GM23338 (cell line): ENCODE results near the gene TEFM.

ENCODE experiments used
- EZH2 ChIP-seq: fragments of 200-600 bp; sonication (generic); IDR thresholded peaks from one replicate; pipeline ENCODE4 v1.8.0; 2017; ENCODE audit warnings: antibody characterized with exemption, mild to moderate bottlenecking, low read depth; ENCODE audit not compliant: unreplicated experiment
- POLR2AphosphoS5 ChIP-seq: IDR thresholded peaks from 2 replicates; pipeline ENCODE4 v1.6.1; 2016; ENCODE audit warnings: antibody characterized with exemption, low read depth
- ZNF331 ChIP-seq: fragments of 250-450 bp; sonication (Bioruptor Pico); IDR thresholded peaks from 2 replicates; pipeline ENCODE4 v1.5.0; 2020; ENCODE audit warnings: low read depth, mild to moderate bottlenecking, moderate library complexity
- TF ChIP-seq, protein P1 (sequence below), 2 experiments: fragments of 200-600 bp in 1 of 2; sonication (generic) in 1 of 2; conservative IDR thresholded peaks; 2 replicates each; pipeline versions ENCODE4 v1.5.1 to v1.6.1; 2016 to 2017; ENCODE audit warnings: antibody characterized with exemption in 2 of 2, low read depth in 2 of 2, mild to moderate bottlenecking in 2 of 2, moderate library complexity in 1 of 2

DNA sequence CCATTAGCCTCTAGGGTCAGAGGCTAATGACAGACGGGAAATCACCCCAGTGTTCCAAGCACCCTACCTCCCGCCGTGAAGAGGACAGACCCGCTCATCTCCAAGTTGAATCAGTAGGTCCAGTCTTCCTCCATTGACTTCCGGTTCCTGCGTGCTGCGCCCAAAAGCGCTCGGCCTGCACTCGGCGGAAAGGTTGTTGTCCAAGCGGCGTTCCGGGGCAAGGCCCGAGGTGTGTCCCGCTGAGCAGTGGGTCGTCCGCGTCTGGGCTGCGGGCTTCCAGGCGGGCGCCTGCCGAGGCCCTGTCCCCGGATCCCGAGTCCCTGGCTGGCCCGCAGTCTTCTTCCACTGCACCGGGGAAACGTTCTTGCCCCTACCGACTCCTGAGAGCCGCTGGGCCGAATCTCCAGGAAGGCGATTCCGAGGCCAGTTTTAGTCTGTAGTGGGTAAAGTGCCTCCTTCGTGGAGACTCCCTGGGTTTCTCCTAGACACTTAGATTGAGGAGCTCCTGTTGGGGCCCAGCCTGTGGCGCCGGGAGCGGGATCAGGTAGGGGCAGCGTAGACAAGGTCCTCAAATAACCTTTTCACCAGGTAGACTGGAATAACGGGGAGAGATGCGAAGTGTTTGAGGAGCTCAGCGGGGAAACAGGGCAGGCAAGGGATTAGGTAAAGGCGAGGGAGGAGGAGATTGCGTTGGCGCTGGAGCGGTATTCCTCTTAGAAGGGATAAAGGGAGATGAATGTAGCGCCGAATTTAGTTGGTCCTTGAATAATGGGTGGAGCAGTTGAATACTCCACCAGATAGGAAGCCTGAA is at the start of gene TEFM:
- peak; percentile 17 for TF ChIP-seq EZH2
- TF ChIP-seq, protein P1, sequence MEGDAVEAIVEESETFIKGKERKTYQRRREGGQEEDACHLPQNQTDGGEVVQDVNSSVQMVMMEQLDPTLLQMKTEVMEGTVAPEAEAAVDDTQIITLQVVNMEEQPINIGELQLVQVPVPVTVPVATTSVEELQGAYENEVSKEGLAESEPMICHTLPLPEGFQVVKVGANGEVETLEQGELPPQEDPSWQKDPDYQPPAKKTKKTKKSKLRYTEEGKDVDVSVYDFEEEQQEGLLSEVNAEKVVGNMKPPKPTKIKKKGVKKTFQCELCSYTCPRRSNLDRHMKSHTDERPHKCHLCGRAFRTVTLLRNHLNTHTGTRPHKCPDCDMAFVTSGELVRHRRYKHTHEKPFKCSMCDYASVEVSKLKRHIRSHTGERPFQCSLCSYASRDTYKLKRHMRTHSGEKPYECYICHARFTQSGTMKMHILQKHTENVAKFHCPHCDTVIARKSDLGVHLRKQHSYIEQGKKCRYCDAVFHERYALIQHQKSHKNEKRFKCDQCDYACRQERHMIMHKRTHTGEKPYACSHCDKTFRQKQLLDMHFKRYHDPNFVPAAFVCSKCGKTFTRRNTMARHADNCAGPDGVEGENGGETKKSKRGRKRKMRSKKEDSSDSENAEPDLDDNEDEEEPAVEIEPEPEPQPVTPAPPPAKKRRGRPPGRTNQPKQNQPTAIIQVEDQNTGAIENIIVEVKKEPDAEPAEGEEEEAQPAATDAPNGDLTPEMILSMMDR (conservative IDR thresholded peaks at IDR 0.05; ENCODE audit: low read depth in 2 of 2), result no peak
- TF ChIP-seq POLR2AphosphoS5, result peak; percentile 78
- no peak for TF ChIP-seq ZNF331 (CRISPR knock-in tag)
